Keratinocyte (primary cell): ENCODE measurements around the gene GRIP1. TPM values are rescaled to one million over a fixed set of nuclear protein-coding genes. Genes with fewer than 3 reads are reported as not detected.

Source experiments
- DNase-seq: peaks from one replicate; pipeline ENCODE4 v3.0.0-alpha.2; 2011; ENCODE audit warnings: low read depth, missing footprints, low spot score
- FAIRE-seq: peaks from 2 replicates; lab custom pipeline; 2011; peaks lifted over from hg19 to GRCh38; lab: Jason Lieb, UNC
- H2AFZ ChIP-seq: 2 replicates; pipeline ENCODE4 v1.6.0; 2012; ENCODE audit warnings: low read length, control low read depth, inconsistent platforms; ENCODE audit not compliant: control insufficient read depth
- H3K27ac ChIP-seq: 2 replicates; pipeline ENCODE4 v1.5.1; 2011; ENCODE audit warnings: low read length; ENCODE audit not compliant: control insufficient read depth, insufficient read depth
- H3K27me3 ChIP-seq: 3 replicates; pipeline ENCODE4 v1.6.0; 2011; ENCODE audit warnings: low read length; ENCODE audit not compliant: control insufficient read depth, insufficient read depth; ENCODE audit errors: extremely low read depth
- H3K36me3 ChIP-seq, 2 experiments: 2 replicates in 1 of 2; 3 replicates in 1 of 2; pipeline ENCODE4 v1.5.1; 2011; ENCODE audit warnings: low read length in 2 of 2, mild to moderate bottlenecking in 1 of 2; ENCODE audit not compliant: control insufficient read depth in 2 of 2, insufficient read depth in 2 of 2; ENCODE audit errors: extremely low read depth in 1 of 2
- H3K4me1 ChIP-seq: 3 replicates; pipeline ENCODE4 v1.5.1; 2011; ENCODE audit warnings: low read length; ENCODE audit not compliant: control insufficient read depth, insufficient read depth; ENCODE audit errors: extremely low read depth
- H3K4me2 ChIP-seq: 3 replicates; pipeline ENCODE4 v1.6.0; 2011; ENCODE audit warnings: low read depth, low read length; ENCODE audit not compliant: control insufficient read depth, insufficient read depth; ENCODE audit errors: extremely low read depth
- H3K4me3 ChIP-seq, 3 experiments: fragments of 200-600 bp in 1 of 3; sonication (generic) in 1 of 3; 2 replicates in 2 of 3; 3 replicates in 1 of 3; pipeline ENCODE4 v1.5.1; 2011 to 2016; ENCODE audit warnings: low read length in 3 of 3, mild to moderate bottlenecking in 3 of 3, control low read depth in 2 of 3, inconsistent platforms in 1 of 3, low read depth in 1 of 3, mixed read lengths in 1 of 3, mixed run types in 1 of 3, moderate library complexity in 1 of 3; ENCODE audit not compliant: control insufficient read depth in 2 of 3, insufficient read depth in 2 of 3; ENCODE audit errors: extremely low read depth in 1 of 3
- H3K79me2 ChIP-seq: 2 replicates; pipeline ENCODE4 v1.6.0; 2012; ENCODE audit warnings: low read length; ENCODE audit not compliant: control insufficient read depth, insufficient read depth
- H3K9ac ChIP-seq: 3 replicates; pipeline ENCODE4 v1.6.0; 2011; ENCODE audit warnings: low read length; ENCODE audit not compliant: control insufficient read depth, insufficient read depth; ENCODE audit errors: extremely low read depth
- H3K9me1 ChIP-seq: 3 replicates; pipeline ENCODE4 v1.6.0; 2011; ENCODE audit warnings: low read length; ENCODE audit not compliant: control insufficient read depth, insufficient read depth; ENCODE audit errors: extremely low read depth
- H3K9me3 ChIP-seq: 2 replicates; pipeline ENCODE4 v1.5.1; 2012; ENCODE audit warnings: low read depth, low read length; ENCODE audit not compliant: control insufficient read depth
- H4K20me1 ChIP-seq: 3 replicates; pipeline ENCODE4 v1.6.0; 2011; ENCODE audit warnings: low read length; ENCODE audit not compliant: control insufficient read depth, insufficient read depth; ENCODE audit errors: extremely low read depth
- EZH2 ChIP-seq: IDR thresholded peaks from one replicate; pipeline ENCODE4 v1.6.1; 2012; ENCODE audit warnings: inconsistent platforms, mild to moderate bottlenecking, low read length, moderate library complexity
- dilution Hi-C: fragments of 300-500 bp; cut with MboI; formaldehyde crosslinking; loops from one replicate; pipeline ENCODE4 v1.7.0; 2020; ENCODE audit warnings: low sequenced_read_pairs; ENCODE audit not compliant: extremely low pct_ligation_motif_present
- polyA plus RNA-seq, 5 experiments: library from polyadenylated mRNA; depleted of rRNA in 3 of 5; stranded (reverse) in 3 of 5; stranded (forward) in 1 of 5; unstranded in 1 of 5; fragments of >200 nt; gene quantifications; 1 replicate in 1 of 5; 2 replicates in 3 of 5; 3 replicates in 1 of 5; pipeline versions ENCODE4 v1.2.1 to v1.2.3, GENCODE V29; 2011 to 2012; ENCODE audit warnings: missing spikeins in 2 of 5, low read depth in 1 of 5, low replicate concordance in 1 of 5
- TF ChIP-seq, protein P1 (sequence below), 3 experiments: IDR thresholded peaks in 1 of 3; conservative IDR thresholded peaks in 1 of 3; optimal IDR thresholded peaks in 1 of 3; 2 replicates in 2 of 3; 3 replicates in 1 of 3; pipeline versions ENCODE3 to v1.5.1; 2011; ENCODE audit warnings: low read length in 3 of 3, mild to moderate bottlenecking in 3 of 3, moderate library complexity in 2 of 3, control low read depth in 1 of 3, inconsistent platforms in 1 of 3; ENCODE audit not compliant: insufficient read depth in 2 of 3; ENCODE audit errors: extremely low read depth in 1 of 3

Gene GRIP1
- polyA plus RNA-seq, 1 donor (not counting 4 experiments of a cell fraction or from before 2014, with no cell fraction given): 6.7 TPM

DNA sequence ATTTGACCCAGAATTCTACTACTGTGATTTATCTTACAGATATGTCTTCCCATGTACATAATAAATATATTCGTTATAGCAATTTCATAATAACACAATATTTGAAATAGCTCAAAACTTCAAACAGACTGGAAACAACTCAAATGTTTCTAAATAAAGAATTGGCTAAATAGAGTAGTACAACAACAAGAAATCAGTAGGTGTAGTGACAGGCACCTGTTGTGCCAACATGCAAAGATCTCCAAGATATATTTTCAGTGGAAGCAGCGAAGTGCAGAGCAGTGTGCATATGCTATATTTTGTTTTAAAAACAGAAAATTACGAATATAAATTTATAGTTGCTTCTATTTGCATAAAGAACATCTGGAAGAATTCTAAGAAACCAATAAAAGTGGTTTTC is 60.9 kb downstream of the GRIP1 start:
- no peak overlapping the region for H3K4me3 ChIP-seq
- peaks cover 11% of the 10 kb centered on the region for H3K4me1 ChIP-seq
- H3K79me2 ChIP-seq: no peaks in the 10 kb centered on the region
- H3K27me3 ChIP-seq: no peaks in the 10 kb centered on the region
- TF ChIP-seq EZH2: no peak
- TF ChIP-seq, protein P1, sequence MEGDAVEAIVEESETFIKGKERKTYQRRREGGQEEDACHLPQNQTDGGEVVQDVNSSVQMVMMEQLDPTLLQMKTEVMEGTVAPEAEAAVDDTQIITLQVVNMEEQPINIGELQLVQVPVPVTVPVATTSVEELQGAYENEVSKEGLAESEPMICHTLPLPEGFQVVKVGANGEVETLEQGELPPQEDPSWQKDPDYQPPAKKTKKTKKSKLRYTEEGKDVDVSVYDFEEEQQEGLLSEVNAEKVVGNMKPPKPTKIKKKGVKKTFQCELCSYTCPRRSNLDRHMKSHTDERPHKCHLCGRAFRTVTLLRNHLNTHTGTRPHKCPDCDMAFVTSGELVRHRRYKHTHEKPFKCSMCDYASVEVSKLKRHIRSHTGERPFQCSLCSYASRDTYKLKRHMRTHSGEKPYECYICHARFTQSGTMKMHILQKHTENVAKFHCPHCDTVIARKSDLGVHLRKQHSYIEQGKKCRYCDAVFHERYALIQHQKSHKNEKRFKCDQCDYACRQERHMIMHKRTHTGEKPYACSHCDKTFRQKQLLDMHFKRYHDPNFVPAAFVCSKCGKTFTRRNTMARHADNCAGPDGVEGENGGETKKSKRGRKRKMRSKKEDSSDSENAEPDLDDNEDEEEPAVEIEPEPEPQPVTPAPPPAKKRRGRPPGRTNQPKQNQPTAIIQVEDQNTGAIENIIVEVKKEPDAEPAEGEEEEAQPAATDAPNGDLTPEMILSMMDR (optimal IDR thresholded peaks at IDR 0.05 in 1 of 3, IDR thresholded peaks at IDR 0.05 in 1 of 3, conservative IDR thresholded peaks at IDR 0.05 in 1 of 3; ENCODE audit: extremely low read depth in 1 of 3, insufficient read depth in 2 of 3, low read length in 3 of 3): no peak
- H3K36me3 ChIP-seq: no peaks in the 10 kb centered on the region
- H3K9me1 ChIP-seq: no peaks in the 10 kb centered on the region
- no peak overlapping the region for H3K9ac ChIP-seq
- H2AFZ ChIP-seq: no peak overlapping the region
- dilution Hi-C loops: no loop called here
- DNase-seq: no peak
- no peak overlapping the region for H3K27ac ChIP-seq
- FAIRE-seq: no peak
- H3K9me3 ChIP-seq: no peaks in the 10 kb centered on the region
- no peak overlapping the region for H3K4me2 ChIP-seq
- no peaks in the 10 kb centered on the region for H4K20me1 ChIP-seq

DNA sequence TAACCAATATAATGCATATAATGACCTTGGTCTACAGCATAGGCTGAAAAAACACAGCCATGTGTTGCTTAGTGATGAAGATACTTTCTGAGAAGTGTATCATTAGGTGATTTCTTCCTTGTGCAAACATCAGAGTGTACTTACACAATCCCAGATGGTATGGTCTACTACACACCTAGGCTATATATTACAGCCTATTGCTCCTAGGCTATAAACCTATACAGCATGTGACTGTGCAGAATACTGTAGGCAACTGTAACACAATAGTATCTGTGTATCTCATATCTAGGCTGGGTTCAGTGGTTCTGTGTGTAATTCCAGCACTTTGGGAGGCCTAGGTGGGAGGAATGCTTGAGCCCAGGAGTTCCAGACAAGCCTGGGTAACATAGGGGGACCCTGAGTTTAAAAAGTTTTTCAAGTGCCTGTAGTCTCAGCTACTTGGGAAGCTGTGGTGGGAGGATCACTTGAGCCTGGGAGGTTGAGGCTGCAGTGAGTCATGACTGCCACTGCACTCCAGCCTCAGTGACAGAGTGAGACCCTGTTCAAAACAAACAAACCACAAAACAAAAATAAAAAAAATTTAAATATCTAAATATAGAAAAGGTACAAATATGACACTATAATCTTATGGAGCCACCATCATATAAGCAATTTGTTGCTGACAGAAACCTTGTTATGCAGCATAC is 66.6 kb downstream of the GRIP1 start:
- dilution Hi-C loops: no loop called here
- TF ChIP-seq, protein P1 (optimal IDR thresholded peaks at IDR 0.05 in 1 of 3, IDR thresholded peaks at IDR 0.05 in 1 of 3, conservative IDR thresholded peaks at IDR 0.05 in 1 of 3; ENCODE audit: extremely low read depth in 1 of 3, insufficient read depth in 2 of 3, low read length in 3 of 3): no peak
- no peak for TF ChIP-seq EZH2
- FAIRE-seq: no peak

More for the DNA sequence above, 66.6 kb downstream of the GRIP1 start:
- Histone ChIP-seq H3K36me3 (no peaks in the 10 kb centered on the region), H3K4me2 (no peak overlapping the region), H3K9me1 (no peaks in the 10 kb centered on the region), H3K9me3 (no peaks in the 10 kb centered on the region), H4K20me1 (no peaks in the 10 kb centered on the region), H3K4me1 (peaks cover 5% of the 10 kb centered on the region), H3K27me3 (no peaks in the 10 kb centered on the region), H2AFZ (no peak overlapping the region), H3K4me3 (no peak overlapping the region), H3K79me2 (no peaks in the 10 kb centered on the region), H3K27ac (no peak overlapping the region), H3K9ac (no peak overlapping the region)
- DNase-seq: no peak
